Tibial artery (tissue), 4 donors: Measurements from ENCODE around the gene ZCCHC14.

Source experiments
- DNase-seq, 2 donors: peaks; one replicate each; pipeline ENCODE4 v3.0.0-alpha.2; 2019
- H3K27ac ChIP-seq, 2 donors: fragments of 200-600 bp; sonication (generic) in 1 of 2; 1 replicate in 1 of 2; 2 replicates in 1 of 2; pipeline ENCODE4 v1.5.1; 2018 to 2019; ENCODE audit warnings: mild to moderate bottlenecking in 1 of 2
- H3K27me3 ChIP-seq, 2 donors: fragments of 200-600 bp; sonication (generic) in 1 of 2; one replicate each; pipeline versions ENCODE4 v1.5.1 to v1.6.0; 2016 to 2019
- H3K36me3 ChIP-seq, 3 donors: fragments of 200-600 bp; sonication (generic) in 2 of 3; one replicate each; pipeline ENCODE4 v1.5.1; 2016 to 2019; ENCODE audit warnings: mild to moderate bottlenecking in 2 of 3
- H3K4me1 ChIP-seq, 4 donors: fragments of 200-600 bp; sonication (generic) in 2 of 4; 1 replicate in 3 of 4; 2 replicates in 1 of 4; pipeline ENCODE4 v1.5.1; 2016 to 2019
- H3K4me3 ChIP-seq, 2 donors: fragments of 200-600 bp; sonication (generic) in 1 of 2; 1 replicate in 1 of 2; 2 replicates in 1 of 2; pipeline ENCODE4 v1.5.1; 2018 to 2019; ENCODE audit warnings: mild to moderate bottlenecking in 2 of 2
- H3K9me3 ChIP-seq, 3 donors: fragments of 200-600 bp; sonication (generic) in 1 of 3; one replicate each; pipeline ENCODE4 v1.5.1; 2016 to 2019
- intact Hi-C: fragments of 100-400 bp; cut with DNase I; formaldehyde crosslinking; loops from one replicate; pipeline ENCODE4 v1.15.0; 2023; ENCODE audit warnings: low total_unique reads
- TF ChIP-seq, protein P1 (sequence below), 2 experiments: fragments of 200-600 bp in 1 of 2; fragments of 450-650 bp in 1 of 2; IDR thresholded peaks; one replicate each; pipeline ENCODE4 v1.5.1; 2017 to 2019; ENCODE audit warnings: antibody characterized with exemption in 2 of 2, mild to moderate bottlenecking in 1 of 2, moderate library complexity in 1 of 2

The ZCCHC14 gene

DNA sequence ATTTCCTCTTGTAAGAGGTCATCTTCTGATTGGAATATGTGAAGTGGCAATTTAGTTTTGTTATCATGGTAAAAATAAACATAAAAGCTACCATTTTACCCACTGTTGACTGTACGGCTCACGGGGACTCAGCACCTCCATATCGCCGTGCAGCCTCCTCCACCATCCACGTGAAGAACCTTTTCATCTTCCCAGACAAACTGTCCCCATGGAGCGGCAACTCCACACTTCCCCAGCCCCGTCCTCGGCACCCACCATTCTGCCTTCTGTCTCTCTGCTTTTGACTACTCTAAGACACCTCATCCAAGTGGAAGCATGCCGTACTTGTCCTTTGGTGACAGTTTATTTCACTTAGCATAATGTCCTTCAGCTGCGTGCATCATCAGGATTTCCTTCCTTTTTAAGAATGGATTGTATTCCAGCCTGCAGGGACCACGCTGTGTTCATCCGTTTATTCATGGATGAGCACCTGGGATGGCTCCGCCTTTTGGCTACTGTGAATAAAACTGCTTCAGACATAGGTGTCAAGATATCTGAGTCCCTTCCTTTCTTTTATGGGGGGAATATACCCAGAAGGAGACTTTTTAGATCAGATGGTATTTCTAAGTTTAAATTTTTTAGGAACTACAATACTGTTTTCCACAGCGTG is 123.6 kb downstream of the ZCCHC14 start:
- DNase-seq, result no peak
- Histone ChIP-seq H3K4me1 (peaks cover 0 to 31% (median 15%) of the 10 kb centered on the region in 4 donors), H3K27me3 (no peaks in the 10 kb centered on the region), H3K4me3 (no peak overlapping the region), H3K9me3 (no peaks in the 10 kb centered on the region), H3K27ac (no peak overlapping the region), H3K36me3 (peaks cover 6 to 19% (median 13%) of the 10 kb centered on the region in 3 donors)
- intact Hi-C loops, result no loop called here
- TF ChIP-seq, protein P1, sequence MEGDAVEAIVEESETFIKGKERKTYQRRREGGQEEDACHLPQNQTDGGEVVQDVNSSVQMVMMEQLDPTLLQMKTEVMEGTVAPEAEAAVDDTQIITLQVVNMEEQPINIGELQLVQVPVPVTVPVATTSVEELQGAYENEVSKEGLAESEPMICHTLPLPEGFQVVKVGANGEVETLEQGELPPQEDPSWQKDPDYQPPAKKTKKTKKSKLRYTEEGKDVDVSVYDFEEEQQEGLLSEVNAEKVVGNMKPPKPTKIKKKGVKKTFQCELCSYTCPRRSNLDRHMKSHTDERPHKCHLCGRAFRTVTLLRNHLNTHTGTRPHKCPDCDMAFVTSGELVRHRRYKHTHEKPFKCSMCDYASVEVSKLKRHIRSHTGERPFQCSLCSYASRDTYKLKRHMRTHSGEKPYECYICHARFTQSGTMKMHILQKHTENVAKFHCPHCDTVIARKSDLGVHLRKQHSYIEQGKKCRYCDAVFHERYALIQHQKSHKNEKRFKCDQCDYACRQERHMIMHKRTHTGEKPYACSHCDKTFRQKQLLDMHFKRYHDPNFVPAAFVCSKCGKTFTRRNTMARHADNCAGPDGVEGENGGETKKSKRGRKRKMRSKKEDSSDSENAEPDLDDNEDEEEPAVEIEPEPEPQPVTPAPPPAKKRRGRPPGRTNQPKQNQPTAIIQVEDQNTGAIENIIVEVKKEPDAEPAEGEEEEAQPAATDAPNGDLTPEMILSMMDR (IDR thresholded peaks at IDR 0.05), result no peak

DNA sequence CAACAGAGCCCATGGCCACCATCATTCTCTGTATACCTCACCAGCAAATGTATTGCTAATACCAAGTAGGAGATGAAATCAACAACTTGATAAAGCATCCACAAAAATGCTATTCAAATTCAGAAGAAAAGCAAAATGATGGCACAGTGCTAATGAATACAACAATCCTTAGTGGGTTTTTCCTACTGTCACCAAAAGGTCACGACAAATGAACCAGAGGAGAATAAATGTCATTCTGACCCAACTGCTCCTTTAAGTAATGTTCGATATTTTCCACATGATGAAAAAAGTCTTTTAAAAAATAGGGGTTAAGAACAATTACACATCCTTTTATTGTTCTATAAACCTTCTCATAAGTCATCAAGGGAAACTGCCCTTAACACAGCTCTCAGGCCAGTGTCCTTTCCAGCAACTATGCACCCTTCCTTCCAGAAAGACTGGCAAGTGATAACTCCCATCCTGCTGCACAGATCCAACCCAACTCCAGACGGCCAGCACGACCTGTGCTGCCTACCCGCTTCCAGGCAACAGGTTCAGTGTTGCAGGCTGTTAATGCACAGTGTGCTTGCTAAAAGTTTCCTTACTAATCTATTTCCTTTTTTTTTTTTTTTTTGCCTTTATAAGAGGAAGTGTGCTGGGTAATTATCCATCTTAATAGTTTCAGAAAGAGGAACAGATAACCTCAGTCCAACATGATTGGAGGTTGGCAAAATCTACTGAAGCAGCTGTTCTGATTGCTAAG is 124.6 kb downstream of the ZCCHC14 start:
- no peak overlapping the region for H3K4me3 ChIP-seq
- H3K36me3 ChIP-seq, result peaks cover 6 to 19% (median 13%) of the 10 kb centered on the region in 3 donors
- H3K27me3 ChIP-seq, result no peaks in the 10 kb centered on the region
- intact Hi-C loops, result no loop called here
- H3K9me3 ChIP-seq, result no peaks in the 10 kb centered on the region
- TF ChIP-seq, protein P1 (IDR thresholded peaks at IDR 0.05), result no peak
- H3K4me1 ChIP-seq, result peaks cover 0 to 34% (median 16%) of the 10 kb centered on the region in 4 donors
- no peak for DNase-seq
- no peak overlapping the region for H3K27ac ChIP-seq

DNA sequence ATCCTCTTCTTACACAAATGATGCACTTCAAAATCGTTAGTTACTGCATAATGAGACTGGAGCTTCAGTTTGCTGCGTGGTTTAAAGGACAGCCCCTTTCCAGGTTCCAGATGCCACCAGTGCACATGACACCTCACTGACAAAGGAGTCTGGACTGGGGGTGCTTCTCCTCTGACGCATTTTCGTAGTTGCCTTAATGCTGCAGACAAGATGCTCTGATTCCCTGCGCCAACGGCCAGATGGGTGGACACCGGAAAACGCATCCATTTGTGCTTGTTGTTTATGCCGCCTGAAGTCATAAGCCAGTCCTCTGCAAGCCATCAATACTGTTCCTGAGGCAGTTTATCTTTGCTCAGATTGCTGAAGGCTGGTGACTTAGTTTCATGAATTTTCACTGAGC is 125.3 kb downstream of the ZCCHC14 start:
- DNase-seq, result no peak
- no peaks in the 10 kb centered on the region for H3K9me3 ChIP-seq
- no peak overlapping the region for H3K27ac ChIP-seq
- H3K27me3 ChIP-seq, result no peaks in the 10 kb centered on the region
- H3K4me1 ChIP-seq, result peaks cover 0 to 34% (median 16%) of the 10 kb centered on the region in 4 donors
- H3K4me3 ChIP-seq, result no peak overlapping the region
- TF ChIP-seq, protein P1 (IDR thresholded peaks at IDR 0.05), result no peak
- intact Hi-C loops, result no loop called here
- peaks cover 12 to 19% (median 14%) of the 10 kb centered on the region in 3 donors for H3K36me3 ChIP-seq

DNA sequence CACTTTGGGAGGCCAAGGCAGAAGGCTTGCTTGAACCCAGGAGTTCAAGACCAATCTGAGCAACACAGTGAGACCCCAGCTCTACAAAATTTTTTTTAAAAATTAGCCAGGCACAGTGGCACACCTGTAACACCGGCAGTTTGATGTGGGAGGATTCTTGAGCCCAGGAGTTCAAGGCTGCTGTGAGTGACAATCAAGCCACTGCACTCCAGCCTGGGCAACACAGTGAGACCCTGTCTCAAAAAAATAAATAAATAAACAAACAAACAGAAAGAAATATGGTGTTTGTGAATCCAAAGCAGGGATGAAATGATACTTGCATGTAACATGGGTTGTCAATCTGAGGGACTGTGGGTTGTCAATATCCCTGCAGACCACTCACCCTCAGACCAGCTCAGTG is 125.9 kb downstream of the ZCCHC14 start:
- no peaks in the 10 kb centered on the region for H3K9me3 ChIP-seq
- H3K4me1 ChIP-seq, result peaks cover 0 to 28% (median 16%) of the 10 kb centered on the region in 4 donors
- no peak overlapping the region for H3K27ac ChIP-seq
- DNase-seq, result no peak
- no peak overlapping the region for H3K4me3 ChIP-seq
- no peaks in the 10 kb centered on the region for H3K27me3 ChIP-seq
- H3K36me3 ChIP-seq, result peaks cover 14 to 25% (median 20%) of the 10 kb centered on the region in 3 donors
- TF ChIP-seq, protein P1 (IDR thresholded peaks at IDR 0.05), result no peak
- intact Hi-C loops, result no loop called here

DNA sequence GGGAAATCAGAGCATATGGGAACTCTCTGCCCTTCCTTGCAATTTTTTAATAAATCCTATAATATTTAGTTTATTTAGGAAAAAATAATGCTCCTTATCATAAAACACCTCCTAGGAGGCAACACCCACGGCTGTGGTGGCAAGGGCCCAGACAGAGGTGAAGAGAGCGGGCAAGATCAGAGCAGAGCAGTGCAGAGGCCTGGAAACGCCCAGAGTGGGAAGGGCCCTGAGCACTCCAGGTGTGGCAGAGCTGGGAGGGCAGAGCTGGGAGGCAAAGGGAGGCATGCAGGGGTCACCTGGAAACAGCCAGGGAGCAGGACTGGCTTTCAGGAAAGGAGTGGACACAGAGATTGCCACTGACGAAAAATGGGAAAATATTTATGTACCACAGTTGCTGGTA is 126.5 kb downstream of the ZCCHC14 start:
- TF ChIP-seq, protein P1 (IDR thresholded peaks at IDR 0.05), result no peak
- H3K4me1 ChIP-seq, result peaks cover 0 to 28% (median 16%) of the 10 kb centered on the region in 4 donors

More for the DNA sequence above, 126.5 kb downstream of the ZCCHC14 start:
- Histone ChIP-seq H3K4me3 (no peak overlapping the region), H3K27me3 (no peaks in the 10 kb centered on the region), H3K9me3 (no peaks in the 10 kb centered on the region), H3K36me3 (peaks cover 21 to 31% (median 27%) of the 10 kb centered on the region in 3 donors), H3K27ac (no peak overlapping the region)
- intact Hi-C loops, result no loop called here
- DNase-seq, result no peak
